ENCODE results near the gene GRK4.

GRK4 gene

GRCh38 chr4:3074846-3075651 is 111.7 kb downstream of the GRK4 start:
- peak; percentile 94 for DNase-seq

- DNase-seq: no peak
Measured at GRCh38 chr4:3075652-3075981, 112.2 kb downstream of the GRK4 start.

GRCh38 chr4:3077796-3078195 is 114.4 kb downstream of the GRK4 start:
- no peak for DNase-seq

DNA sequence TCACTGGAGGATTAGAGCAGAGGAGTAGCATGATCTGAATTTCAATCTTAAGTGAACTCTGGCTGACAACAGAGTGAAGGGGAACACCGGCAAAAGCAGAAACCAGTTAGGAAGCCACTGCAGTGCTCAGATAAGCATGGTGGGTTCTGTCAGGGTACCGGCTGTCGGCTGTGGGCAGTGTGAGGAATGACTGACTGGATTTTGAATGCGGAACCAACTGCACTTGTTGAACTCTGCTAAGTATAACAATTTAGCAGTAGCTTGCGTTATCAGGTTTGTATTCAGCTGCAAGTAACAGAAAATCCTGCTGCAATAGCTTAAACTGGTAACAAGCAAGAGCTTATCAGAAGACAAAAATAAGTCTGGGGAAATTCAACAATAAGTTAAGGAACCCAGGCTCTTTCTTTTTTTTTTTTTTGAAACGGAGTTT is 116.3 kb downstream of the GRK4 start:
- DNase-seq: peak; percentile 52 to 70

DNA sequence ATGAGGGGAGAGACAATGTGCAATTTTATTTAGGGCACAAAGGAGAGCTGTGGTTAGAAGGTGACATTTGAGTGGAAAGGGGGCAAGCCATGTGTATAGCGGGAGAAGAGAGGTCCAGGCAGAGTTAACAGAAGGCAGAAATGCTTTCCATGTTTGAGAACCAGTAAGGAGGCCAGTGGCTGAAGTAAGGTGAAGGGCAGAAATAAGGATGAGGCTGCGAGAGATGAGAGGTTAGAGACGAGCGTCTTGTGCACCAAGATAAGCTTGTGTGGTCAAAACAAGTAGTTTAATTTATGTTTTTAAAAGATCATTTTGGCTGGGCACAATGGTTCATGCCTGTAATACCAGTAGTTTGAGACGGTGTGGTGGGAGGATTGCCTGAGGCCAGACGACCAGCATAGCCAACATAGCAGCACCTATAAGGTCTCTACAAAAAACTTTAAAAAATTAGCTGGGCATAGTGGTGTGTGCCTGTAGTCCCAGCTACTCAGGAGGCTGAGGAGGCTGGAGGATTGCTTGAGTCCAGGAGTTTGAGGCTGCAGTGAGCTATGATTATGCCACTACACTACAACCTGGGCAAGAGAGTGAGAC is 119.6 kb downstream of the GRK4 start:
- no peak for DNase-seq

DNA sequence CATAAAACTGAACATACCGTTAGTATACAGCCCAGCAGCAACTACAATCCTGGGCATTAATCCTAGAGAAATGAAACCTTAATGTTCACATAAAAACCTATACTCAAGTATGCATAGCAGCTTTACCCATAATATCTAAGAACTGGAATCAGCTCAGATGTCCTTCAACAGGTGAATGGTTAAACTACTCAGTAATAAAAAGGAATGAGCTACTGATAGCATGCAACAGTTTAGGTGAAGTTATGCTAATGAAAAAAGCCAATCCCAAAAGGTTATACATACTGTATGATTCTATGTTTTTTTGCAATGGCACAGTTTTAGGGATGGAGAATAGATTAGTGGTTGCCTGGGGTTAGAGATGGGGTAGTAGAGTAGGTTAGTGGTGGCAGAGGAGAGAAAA is 120.4 kb downstream of the GRK4 start:
- DNase-seq: no peak

- DNase-seq: no peak
Measured at GRCh38 chr4:3085948-3086670, 122.7 kb downstream of the GRK4 start.

GRCh38 chr4:3087115-3087797 is 123.9 kb downstream of the GRK4 start:
- no peak for DNase-seq
